ENCODE measurements around the gene WFIKKN1. TPM values are rescaled to one million over a fixed set of nuclear protein-coding genes. Genes with fewer than 3 reads are reported as not detected.
A peak's percentile ranks its signal among the peaks of the same experiment; 100 is the strongest.

The WFIKKN1 gene
- total and polyA plus RNA-seq, 2 of the 13 experiments (the other 11 are each of a cell fraction or from before 2014, with no cell fraction given) = 1.7 to 4.9 TPM

GRCh38 chr16:630249-630814 lies 453 bp upstream of the WFIKKN1 start (continued):
- TF ChIP-seq, protein P1, sequence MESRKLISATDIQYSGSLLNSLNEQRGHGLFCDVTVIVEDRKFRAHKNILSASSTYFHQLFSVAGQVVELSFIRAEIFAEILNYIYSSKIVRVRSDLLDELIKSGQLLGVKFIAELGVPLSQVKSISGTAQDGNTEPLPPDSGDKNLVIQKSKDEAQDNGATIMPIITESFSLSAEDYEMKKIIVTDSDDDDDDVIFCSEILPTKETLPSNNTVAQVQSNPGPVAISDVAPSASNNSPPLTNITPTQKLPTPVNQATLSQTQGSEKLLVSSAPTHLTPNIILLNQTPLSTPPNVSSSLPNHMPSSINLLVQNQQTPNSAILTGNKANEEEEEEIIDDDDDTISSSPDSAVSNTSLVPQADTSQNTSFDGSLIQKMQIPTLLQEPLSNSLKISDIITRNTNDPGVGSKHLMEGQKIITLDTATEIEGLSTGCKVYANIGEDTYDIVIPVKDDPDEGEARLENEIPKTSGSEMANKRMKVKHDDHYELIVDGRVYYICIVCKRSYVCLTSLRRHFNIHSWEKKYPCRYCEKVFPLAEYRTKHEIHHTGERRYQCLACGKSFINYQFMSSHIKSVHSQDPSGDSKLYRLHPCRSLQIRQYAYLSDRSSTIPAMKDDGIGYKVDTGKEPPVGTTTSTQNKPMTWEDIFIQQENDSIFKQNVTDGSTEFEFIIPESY (CRISPR knock-in tag; IDR thresholded peaks at IDR 0.05) = no peak
- TF ChIP-seq HDAC6 (IDR thresholded peaks at IDR 0.05; ENCODE audit: low read depth, low read length) = no peak
- no peak for TF ChIP-seq ATF3 (CRISPR knock-in tag; IDR thresholded peaks at IDR 0.05)
- no peak for TF ChIP-seq MAFF (IDR thresholded peaks at IDR 0.05; ENCODE audit: low read depth, low read length)
- TF ChIP-seq XRCC5 (optimal IDR thresholded peaks at IDR 0.05; ENCODE audit: low read length) = no peak
- no peak for TF ChIP-seq KDM1A (CRISPR knock-in tag; IDR thresholded peaks at IDR 0.05)
- TF ChIP-seq ZNF556 (CRISPR knock-in tag; IDR thresholded peaks at IDR 0.05; ENCODE audit: borderline replicate concordance) = no peak; the same call in 1 of the 2 replicates
- no peak for TF ChIP-seq ZKSCAN8 (CRISPR knock-in tag; IDR thresholded peaks at IDR 0.05; ENCODE audit: borderline replicate concordance)
- TF ChIP-seq RBAK (CRISPR knock-in tag; IDR thresholded peaks at IDR 0.05) = peak; percentile 36; the same call in 1 of the 2 replicates
- TF ChIP-seq, protein P2, sequence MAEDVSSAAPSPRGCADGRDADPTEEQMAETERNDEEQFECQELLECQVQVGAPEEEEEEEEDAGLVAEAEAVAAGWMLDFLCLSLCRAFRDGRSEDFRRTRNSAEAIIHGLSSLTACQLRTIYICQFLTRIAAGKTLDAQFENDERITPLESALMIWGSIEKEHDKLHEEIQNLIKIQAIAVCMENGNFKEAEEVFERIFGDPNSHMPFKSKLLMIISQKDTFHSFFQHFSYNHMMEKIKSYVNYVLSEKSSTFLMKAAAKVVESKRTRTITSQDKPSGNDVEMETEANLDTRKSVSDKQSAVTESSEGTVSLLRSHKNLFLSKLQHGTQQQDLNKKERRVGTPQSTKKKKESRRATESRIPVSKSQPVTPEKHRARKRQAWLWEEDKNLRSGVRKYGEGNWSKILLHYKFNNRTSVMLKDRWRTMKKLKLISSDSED (CRISPR knock-in tag; IDR thresholded peaks at IDR 0.05) = no peak
- no peak for TF ChIP-seq EEA1 (CRISPR knock-in tag; IDR thresholded peaks at IDR 0.05; ENCODE audit: borderline replicate concordance)
- peak; percentile 18 for TF ChIP-seq ZNF18 (CRISPR knock-in tag; IDR thresholded peaks at IDR 0.05; ENCODE audit: insufficient replicate concordance)
- 0 out of 2 replicates have a peak, but pooled peaks have one; percentile 58 for TF ChIP-seq PRMT3 (CRISPR knock-in tag; IDR thresholded peaks at IDR 0.05; ENCODE audit: borderline replicate concordance, low read depth)
- 0 out of 2 replicates have a peak, but pooled peaks have one; percentile 39 for TF ChIP-seq NR2C2 (CRISPR knock-in tag; IDR thresholded peaks at IDR 0.05; ENCODE audit: borderline replicate concordance)
- TF ChIP-seq RAD21 (CRISPR knock-in tag; IDR thresholded peaks at IDR 0.05) = no peak
- TF ChIP-seq KMT2B (CRISPR knock-in tag; IDR thresholded peaks at IDR 0.05) = no peak
- no peak for TF ChIP-seq DDIT3 (CRISPR knock-in tag; IDR thresholded peaks at IDR 0.05)
- no peak for TF ChIP-seq ZNF577 (CRISPR knock-in tag; IDR thresholded peaks at IDR 0.05; ENCODE audit: borderline replicate concordance, low read depth)
- no peak for TF ChIP-seq ETV5 (CRISPR knock-in tag; IDR thresholded peaks at IDR 0.05; ENCODE audit: borderline replicate concordance)
- TF ChIP-seq ZNF460 (CRISPR knock-in tag; IDR thresholded peaks at IDR 0.05; ENCODE audit: borderline replicate concordance) = no peak
- TF ChIP-seq HDAC2 (CRISPR knock-in tag; IDR thresholded peaks at IDR 0.05) = no peak
- TF ChIP-seq HDAC1 (CRISPR knock-in tag; IDR thresholded peaks at IDR 0.05) = peak; percentile 53
- peak; percentile 84; the same call in 1 of the 2 replicates for TF ChIP-seq ZNF543 (CRISPR knock-in tag; IDR thresholded peaks at IDR 0.05)
- no peak for TF ChIP-seq ZFYVE20 (CRISPR knock-in tag; IDR thresholded peaks at IDR 0.05; ENCODE audit: borderline replicate concordance, low read depth)
- no peak for TF ChIP-seq PCBP2 (optimal IDR thresholded peaks at IDR 0.05; ENCODE audit: low read depth, low read length, poor library complexity, severe bottlenecking)
- no peak for TF ChIP-seq ZSCAN31 (CRISPR knock-in tag; IDR thresholded peaks at IDR 0.05; ENCODE audit: low read depth)
